Endothelial cell of umbilical vein (primary cell): Measurements from ENCODE around the gene TPMT. TPM values are rescaled to one million over a fixed set of nuclear protein-coding genes. Genes with fewer than 3 reads are reported as not detected.

Experiments used
- BruUV-seq: library from RNA; stranded (reverse); fragments of 400-500 nt; replicated peaks from 2 replicates; lab custom pipeline; 2021; lab: Mats Ljungman, UMichigan
- CTCF ChIA-PET: fragments of 300-600, 350-600 bp; sonication (Branson Sonifier 250); formaldehyde crosslinking; loops from one replicate; lab custom pipeline; 2021; ENCODE audit warnings: antibody characterized with exemption, inconsistent platforms; lab: Charles Lee
- POLR2A ChIA-PET: fragments of 300-600, 350-600 bp; sonication (Branson Sonifier 250); formaldehyde crosslinking; loops from one replicate; lab custom pipeline; 2021; ENCODE audit warnings: antibody characterized with exemption, inconsistent platforms; lab: Charles Lee
- DNase-seq: peaks from one replicate; pipeline ENCODE4 v3.0.0-alpha.2; 2011; ENCODE audit warnings: low read depth, low spot score
- FAIRE-seq: peaks from 2 replicates; lab custom pipeline; 2011; peaks lifted over from hg19 to GRCh38; lab: Jason Lieb, UNC
- H2AFZ ChIP-seq: 2 replicates; pipeline ENCODE4 v1.6.0; 2012; ENCODE audit warnings: low read depth, low read length, control low read depth, inconsistent platforms
- H3K27ac ChIP-seq: 2 replicates; pipeline ENCODE4 v1.5.1; 2011; ENCODE audit warnings: low read depth, mild to moderate bottlenecking, control low read depth, low read length, moderate library complexity; ENCODE audit not compliant: insufficient read depth
- H3K27me3 ChIP-seq, 2 experiments: 2 replicates each; pipeline versions ENCODE4 v1.6.0 to v1.6.1; 2011; ENCODE audit warnings: low read length in 2 of 2, mixed read lengths in 1 of 2; ENCODE audit not compliant: control insufficient read depth in 2 of 2, insufficient read depth in 2 of 2
- H3K36me3 ChIP-seq, 2 experiments: 2 replicates in 1 of 2; 3 replicates in 1 of 2; pipeline ENCODE4 v1.5.1; 2011; ENCODE audit warnings: low read length in 2 of 2, mild to moderate bottlenecking in 1 of 2, moderate library complexity in 1 of 2; ENCODE audit not compliant: control insufficient read depth in 2 of 2, insufficient read depth in 2 of 2; ENCODE audit errors: extremely low read depth in 1 of 2
- H3K4me1 ChIP-seq: 3 replicates; pipeline ENCODE4 v1.5.1; 2011; ENCODE audit warnings: mild to moderate bottlenecking, low read length; ENCODE audit not compliant: control insufficient read depth, insufficient read depth; ENCODE audit errors: extremely low read depth
- H3K4me2 ChIP-seq: 2 replicates; pipeline ENCODE4 v1.6.1; 2011; ENCODE audit warnings: low read length, control low read depth, mixed read lengths; ENCODE audit not compliant: insufficient read depth
- H3K4me3 ChIP-seq, 3 experiments: fragments of 200-600 bp in 1 of 3; sonication (generic), shearing (Covaris generic) in 1 of 3; replicated peaks in 1 of 3; 2 replicates each; pipeline ENCODE4 v1.5.1; 2011 to 2016; ENCODE audit warnings: control low read depth in 3 of 3, low read length in 3 of 3, mild to moderate bottlenecking in 2 of 3, inconsistent platforms in 1 of 3, low read depth in 1 of 3, moderate library complexity in 1 of 3; ENCODE audit not compliant: insufficient read depth in 1 of 3
- H3K79me2 ChIP-seq: 2 replicates; pipeline ENCODE4 v1.6.0; 2012; ENCODE audit warnings: low read length, inconsistent platforms; ENCODE audit not compliant: control insufficient read depth, insufficient read depth
- H3K9ac ChIP-seq: replicated peaks from 2 replicates; pipeline ENCODE3; 2011; ENCODE audit warnings: low read length, control low read depth; ENCODE audit not compliant: insufficient read depth; ENCODE audit errors: extremely low read depth
- H3K9me1 ChIP-seq: replicated peaks from 3 replicates; pipeline ENCODE4 v1.6.0; 2011; ENCODE audit warnings: mild to moderate bottlenecking, low read length; ENCODE audit not compliant: control insufficient read depth, insufficient read depth; ENCODE audit errors: extremely low read depth
- H3K9me3 ChIP-seq: replicated peaks from 2 replicates; pipeline ENCODE4 v1.5.1; 2012; ENCODE audit warnings: low read length, inconsistent platforms; ENCODE audit not compliant: control insufficient read depth, insufficient read depth
- H4K20me1 ChIP-seq: replicated peaks from 2 replicates; pipeline ENCODE3; 2011; ENCODE audit warnings: mild to moderate bottlenecking, low read length; ENCODE audit not compliant: control insufficient read depth, insufficient read depth; ENCODE audit errors: extremely low read depth
- EZH2 ChIP-seq: IDR thresholded peaks from 2 replicates; pipeline ENCODE4 v1.6.1; 2012; ENCODE audit warnings: borderline replicate concordance, low read depth, mild to moderate bottlenecking, moderate library complexity, low read length, inconsistent platforms; ENCODE audit not compliant: severe bottlenecking
- FOS ChIP-seq: IDR thresholded peaks from 2 replicates; pipeline ENCODE4 v1.6.1; 2011; ENCODE audit warnings: mild to moderate bottlenecking, low read length, moderate library complexity, borderline replicate concordance; ENCODE audit not compliant: insufficient read depth
- GATA2 ChIP-seq: IDR thresholded peaks from 2 replicates; pipeline ENCODE4 v1.7.0; 2011; ENCODE audit warnings: low read depth, mild to moderate bottlenecking, moderate library complexity, mixed read lengths, low read length; ENCODE audit not compliant: insufficient read length, insufficient read depth
- JUN ChIP-seq: IDR thresholded peaks from 2 replicates; pipeline ENCODE4 v1.6.1; 2011; ENCODE audit warnings: borderline replicate concordance, low read depth; ENCODE audit not compliant: insufficient read length, insufficient read depth
- MYC ChIP-seq: IDR thresholded peaks from one replicate; pipeline ENCODE4 v1.6.1; 2011; ENCODE audit warnings: mild to moderate bottlenecking, low read depth, low read length
- POLR2A ChIP-seq: IDR thresholded peaks from 2 replicates; pipeline ENCODE4 v1.6.1; 2012; ENCODE audit warnings: low read depth, mild to moderate bottlenecking, control low read depth, low read length
- POLR2AphosphoS5 ChIP-seq: IDR thresholded peaks from 2 replicates; pipeline ENCODE4 v1.6.1; 2012; ENCODE audit warnings: low read depth, mild to moderate bottlenecking, control low read depth, low read length, moderate library complexity; ENCODE audit not compliant: insufficient read depth
- dilution Hi-C: fragments of 300-500 bp; cut with MboI; formaldehyde crosslinking; loops from one replicate; pipeline ENCODE4 v1.15.0; 2019; ENCODE audit warnings: low sequenced_read_pairs; ENCODE audit not compliant: extremely low pct_ligation_motif_present
- intact Hi-C: fragments of 100-400 bp; cut with micrococcal nuclease; formaldehyde crosslinking; loops from one replicate; pipeline ENCODE4 v1.10.0; 2022
- polyA plus RNA-seq, 4 experiments: library from polyadenylated mRNA; depleted of rRNA in 3 of 4; stranded (reverse) in 3 of 4; unstranded in 1 of 4; fragments of >200 nt; gene quantifications; 2 replicates each; pipeline versions ENCODE4 v1.2.1 to v1.2.3, GENCODE V29; 2011 to 2012; ENCODE audit warnings: missing spikeins in 1 of 4
- total RNA-seq: library from RNA; stranded (reverse); gene quantifications from 2 replicates; pipeline ENCODE4 v1.2.3, GENCODE V29; 2021
- TF ChIP-seq, protein P1 (sequence below): IDR thresholded peaks from 2 replicates; pipeline ENCODE4 v1.6.1; 2011; ENCODE audit not compliant: insufficient read depth, insufficient read length
- TF ChIP-seq, protein P2 (sequence below), 2 donors: IDR thresholded peaks; 1 replicate in 1 of 2; 2 replicates in 1 of 2; pipeline ENCODE4 v1.5.1; 2011; ENCODE audit warnings: low read length in 2 of 2, mild to moderate bottlenecking in 2 of 2, moderate library complexity in 2 of 2, control low read depth in 1 of 2, inconsistent platforms in 1 of 2, low read depth in 1 of 2; ENCODE audit not compliant: insufficient read depth in 1 of 2; ENCODE audit errors: extremely low read depth in 1 of 2

TPMT gene
- total and polyA plus RNA-seq, 2 donors (not counting 3 experiments of a cell fraction or from before 2014, with no cell fraction given) = 6.5 to 11.1 TPM

DNA sequence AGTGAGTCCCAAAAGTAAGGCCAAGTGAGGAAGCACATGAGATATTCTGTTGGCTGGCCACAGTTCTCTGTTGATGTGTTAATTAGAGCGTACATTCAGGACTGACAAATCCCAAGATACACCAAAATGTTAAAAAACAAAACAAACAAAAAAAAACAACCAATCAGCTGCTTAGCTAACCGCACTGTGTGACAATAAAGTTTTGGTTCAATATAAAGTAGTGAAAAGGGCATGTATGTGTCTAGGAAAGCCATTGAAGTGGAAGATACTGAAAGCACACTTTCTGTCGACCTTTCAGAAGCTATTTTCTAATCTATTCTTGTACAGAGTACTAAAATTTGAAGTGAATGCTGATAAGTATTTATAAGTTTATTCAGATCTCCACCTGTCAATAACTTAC, 58.5 kb downstream of the TPMT start:
- POLR2A ChIA-PET = no interaction called here

More for the DNA sequence above, 58.5 kb downstream of the TPMT start:
- Histone ChIP-seq H3K36me3 (no peaks in the 10 kb centered on the region), H3K9me3 (no peaks in the 10 kb centered on the region), H3K9me1 (no peaks in the 10 kb centered on the region), H4K20me1 (no peaks in the 10 kb centered on the region), H3K27ac (no peak overlapping the region), H3K4me1 (no peaks in the 10 kb centered on the region), H3K4me2 (no peak overlapping the region), H3K79me2 (no peaks in the 10 kb centered on the region), H3K4me3 (no peak overlapping the region), H3K9ac (no peak overlapping the region), H3K27me3 (no peaks in the 10 kb centered on the region), H2AFZ (no peak overlapping the region)
- FAIRE-seq = no peak
- dilution Hi-C loops (no loop called here), intact Hi-C loops (no loop called here)
- CTCF ChIA-PET = interaction anchor here (1.1 kb wide), 1 partner anchor 12 kb away, joined by 3 read pairs; no protein-coding TSS in a partner anchor
- BruUV-seq = no TSS peak
- no peak for DNase-seq
- TF ChIP-seq POLR2A (no peak), GATA2 (no peak), EZH2 (no peak), MYC (no peak), POLR2AphosphoS5 (no peak), JUN (no peak), FOS (no peak)
- TF ChIP-seq, protein P1, sequence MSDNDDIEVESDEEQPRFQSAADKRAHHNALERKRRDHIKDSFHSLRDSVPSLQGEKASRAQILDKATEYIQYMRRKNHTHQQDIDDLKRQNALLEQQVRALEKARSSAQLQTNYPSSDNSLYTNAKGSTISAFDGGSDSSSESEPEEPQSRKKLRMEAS = no peak
- TF ChIP-seq, protein P2, sequence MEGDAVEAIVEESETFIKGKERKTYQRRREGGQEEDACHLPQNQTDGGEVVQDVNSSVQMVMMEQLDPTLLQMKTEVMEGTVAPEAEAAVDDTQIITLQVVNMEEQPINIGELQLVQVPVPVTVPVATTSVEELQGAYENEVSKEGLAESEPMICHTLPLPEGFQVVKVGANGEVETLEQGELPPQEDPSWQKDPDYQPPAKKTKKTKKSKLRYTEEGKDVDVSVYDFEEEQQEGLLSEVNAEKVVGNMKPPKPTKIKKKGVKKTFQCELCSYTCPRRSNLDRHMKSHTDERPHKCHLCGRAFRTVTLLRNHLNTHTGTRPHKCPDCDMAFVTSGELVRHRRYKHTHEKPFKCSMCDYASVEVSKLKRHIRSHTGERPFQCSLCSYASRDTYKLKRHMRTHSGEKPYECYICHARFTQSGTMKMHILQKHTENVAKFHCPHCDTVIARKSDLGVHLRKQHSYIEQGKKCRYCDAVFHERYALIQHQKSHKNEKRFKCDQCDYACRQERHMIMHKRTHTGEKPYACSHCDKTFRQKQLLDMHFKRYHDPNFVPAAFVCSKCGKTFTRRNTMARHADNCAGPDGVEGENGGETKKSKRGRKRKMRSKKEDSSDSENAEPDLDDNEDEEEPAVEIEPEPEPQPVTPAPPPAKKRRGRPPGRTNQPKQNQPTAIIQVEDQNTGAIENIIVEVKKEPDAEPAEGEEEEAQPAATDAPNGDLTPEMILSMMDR (IDR thresholded peaks at IDR 0.05; ENCODE audit: extremely low read depth in 1 of 2, insufficient read depth in 1 of 2, low read depth in 1 of 2, low read length in 2 of 2) = no peak
